Liver (tissue), 9 donors: ENCODE data around the gene POU1F1. TPM values are rescaled to one million over a fixed set of nuclear protein-coding genes. Genes with fewer than 3 reads are reported as not detected.
"Not testable (repeated sequence)": the region's sequence is repeated elsewhere in the genome, so short reads cannot be mapped to it uniquely, and the experiment has no call there.

ENCODE experiments used
- DNase-seq: peaks from one replicate; pipeline ENCODE4 v3.0.0-alpha.2; 2017; ENCODE audit warnings: low spot score
- H3K27ac ChIP-seq, 2 donors: one replicate each; pipeline ENCODE4 v1.7.0; 2013; ENCODE audit warnings: inconsistent platforms in 2 of 2, low read length in 2 of 2, control low read depth in 1 of 2, low read depth in 1 of 2, mild to moderate bottlenecking in 1 of 2
- H3K27me3 ChIP-seq, 4 donors: one replicate each; pipeline versions ENCODE4 v1.6.1 to v1.7.0; 2013; ENCODE audit warnings: low read length in 3 of 4, inconsistent platforms in 1 of 4, mild to moderate bottlenecking in 1 of 4, moderate library complexity in 1 of 4; ENCODE audit not compliant: control insufficient read depth in 4 of 4, insufficient read depth in 4 of 4
- H3K36me3 ChIP-seq, 4 donors: one replicate each; pipeline versions ENCODE4 v1.6.1 to v1.7.0; 2013; ENCODE audit warnings: low read length in 3 of 4, mild to moderate bottlenecking in 3 of 4, low read depth in 1 of 4, moderate library complexity in 1 of 4; ENCODE audit not compliant: control insufficient read depth in 4 of 4, insufficient read depth in 3 of 4
- H3K4me1 ChIP-seq, 4 donors: one replicate each; pipeline versions ENCODE4 v1.6.1 to v1.7.0; 2013; ENCODE audit warnings: low read length in 3 of 4, mild to moderate bottlenecking in 3 of 4, moderate library complexity in 1 of 4; ENCODE audit not compliant: control insufficient read depth in 4 of 4, insufficient read depth in 4 of 4
- H3K4me3 ChIP-seq, 3 donors: one replicate each; pipeline versions ENCODE4 v1.6.1 to v1.7.0; 2013; ENCODE audit warnings: low read length in 3 of 3, control low read depth in 1 of 3, low read depth in 1 of 3, mild to moderate bottlenecking in 1 of 3
- H3K9ac ChIP-seq, 2 donors: one replicate each; pipeline ENCODE4 v1.7.0; 2013; ENCODE audit warnings: low read length in 2 of 2, mild to moderate bottlenecking in 2 of 2, moderate library complexity in 2 of 2, control low read depth in 1 of 2, low read depth in 1 of 2
- H3K9me3 ChIP-seq, 4 donors: one replicate each; pipeline versions ENCODE4 v1.6.1 to v1.7.0; 2013; ENCODE audit warnings: low read length in 3 of 4; ENCODE audit not compliant: control insufficient read depth in 4 of 4
- EGR1 ChIP-seq, 2 donors: IDR thresholded peaks; 2 replicates each; pipeline ENCODE4 v1.6.1; 2016 to 2018; ENCODE audit warnings: antibody characterized with exemption in 2 of 2, low read depth in 2 of 2
- FOXA2 ChIP-seq: IDR thresholded peaks from 2 replicates; pipeline ENCODE4 v1.6.1; 2016; ENCODE audit warnings: antibody characterized with exemption
- GABPA ChIP-seq, 2 donors: IDR thresholded peaks in 1 of 2; conservative IDR thresholded peaks in 1 of 2; 2 replicates each; pipeline ENCODE4 v1.6.1; 2016; ENCODE audit warnings: antibody characterized with exemption in 2 of 2, mild to moderate bottlenecking in 1 of 2, moderate library complexity in 1 of 2
- HNF4A ChIP-seq, 2 donors: conservative IDR thresholded peaks; 2 replicates each; pipeline ENCODE4 v1.6.1; 2016; ENCODE audit warnings: antibody characterized with exemption in 2 of 2, mild to moderate bottlenecking in 2 of 2
- HNF4G ChIP-seq: IDR thresholded peaks from 2 replicates; pipeline ENCODE4 v1.6.1; 2016; ENCODE audit warnings: antibody characterized with exemption
- JUND ChIP-seq, 2 donors: IDR thresholded peaks; 2 replicates each; pipeline ENCODE4 v1.6.1; 2016; ENCODE audit warnings: antibody characterized with exemption in 2 of 2
- NR2F2 ChIP-seq: IDR thresholded peaks from 2 replicates; pipeline ENCODE4 v1.6.1; 2016; ENCODE audit warnings: antibody characterized with exemption
- RXRA ChIP-seq, 2 donors: IDR thresholded peaks; 2 replicates each; pipeline ENCODE4 v1.6.1; 2017 to 2018; ENCODE audit warnings: antibody characterized with exemption in 2 of 2, mild to moderate bottlenecking in 1 of 2
- SP1 ChIP-seq: IDR thresholded peaks from 2 replicates; pipeline ENCODE4 v1.6.1; 2018; ENCODE audit warnings: antibody characterized with exemption, mild to moderate bottlenecking
- TAF1 ChIP-seq: conservative IDR thresholded peaks from 2 replicates; pipeline ENCODE4 v1.6.1; 2016; ENCODE audit warnings: antibody characterized with exemption, mild to moderate bottlenecking
- YY1 ChIP-seq: IDR thresholded peaks from 2 replicates; pipeline ENCODE4 v1.6.1; 2016; ENCODE audit warnings: antibody characterized with exemption, mild to moderate bottlenecking
- WGBS: extraction: QIAGEN DNeasy Blood & Tissue Kit; methylation state at CpG from one replicate; pipeline ENCODE4 v1.1.7; 2013; 5-methylcytosine and 5-hydroxymethylcytosine counted together
- polyA plus RNA-seq, 2 donors: library from polyadenylated mRNA; stranded (reverse) in 1 of 2; unstranded in 1 of 2; fragments of 200-250 nt in 1 of 2; fragments of >200 nt in 1 of 2; fragmentation: Nextera tagmentation in 1 of 2; extraction: Ambion mirVana in 1 of 2; gene quantifications; one replicate each; pipeline versions ENCODE4 v1.2.1 to v1.2.3, GENCODE V29; 2013 to 2015
- total RNA-seq, 2 donors: library from RNA; depleted of rRNA; stranded (reverse); fragments of >200 nt; gene quantifications; one replicate each; pipeline ENCODE4 v1.2.3, GENCODE V29; 2014
- TF ChIP-seq, protein P1 (sequence below): IDR thresholded peaks from 2 replicates; pipeline ENCODE4 v1.6.1; 2016; ENCODE audit warnings: antibody characterized with exemption
- TF ChIP-seq, protein P2 (sequence below): IDR thresholded peaks from 2 replicates; pipeline ENCODE4 v1.6.1; 2016; ENCODE audit warnings: antibody characterized with exemption
- TF ChIP-seq, protein P3 (sequence below): IDR thresholded peaks from 2 replicates; pipeline ENCODE4 v1.6.1; 2016; ENCODE audit warnings: antibody characterized with exemption, mild to moderate bottlenecking
- donor health status: healthy.
- donor health status: healthy.
- donor health status: healthy.
- donor health status: healthy.
- donor health status: healthy.

POU1F1 gene
- total and polyA plus RNA-seq, 4 donors = not detected

DNA sequence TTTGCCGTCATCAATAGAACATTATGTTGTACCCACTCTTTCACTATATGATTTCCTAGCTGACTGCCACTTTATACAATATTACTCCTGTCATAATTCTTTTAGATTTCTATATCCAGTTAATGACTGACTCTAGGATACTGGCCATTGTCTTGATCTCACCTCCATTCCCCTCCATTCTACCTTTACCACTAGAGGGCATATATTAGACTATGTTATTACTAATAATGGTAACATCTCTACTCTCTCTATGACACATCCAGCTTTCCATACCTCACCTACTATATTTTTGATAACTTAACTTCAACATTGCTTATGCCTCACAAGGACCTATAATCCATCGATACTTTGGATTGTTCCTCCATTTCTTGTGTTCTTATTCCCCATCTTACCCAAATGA is 31.4 kb upstream of the POU1F1 start:
- no peaks in the 10 kb centered on the region for H3K9me3 ChIP-seq
- no peaks in the 10 kb centered on the region for H3K4me1 ChIP-seq
- no peaks in the 10 kb centered on the region for H3K27me3 ChIP-seq
- DNase-seq = no peak
- H3K36me3 ChIP-seq = no peaks in the 10 kb centered on the region
- H3K4me3 ChIP-seq = no peak overlapping the region
- H3K27ac ChIP-seq = no peak overlapping the region
- H3K9ac ChIP-seq = no peak overlapping the region
- 94% methylated on average over 2 of the region's 2 CpGs for WGBS
- no peak for TF ChIP-seq HNF4A (conservative IDR thresholded peaks at IDR 0.05)
- TF ChIP-seq, protein P1, sequence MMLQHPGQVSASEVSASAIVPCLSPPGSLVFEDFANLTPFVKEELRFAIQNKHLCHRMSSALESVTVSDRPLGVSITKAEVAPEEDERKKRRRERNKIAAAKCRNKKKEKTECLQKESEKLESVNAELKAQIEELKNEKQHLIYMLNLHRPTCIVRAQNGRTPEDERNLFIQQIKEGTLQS = no peak
- no peak for TF ChIP-seq HNF4G
- no peak for TF ChIP-seq GABPA (IDR thresholded peaks at IDR 0.05 in 1 of 2, conservative IDR thresholded peaks at IDR 0.05 in 1 of 2)
- TF ChIP-seq YY1 = no peak
- TF ChIP-seq JUND (IDR thresholded peaks at IDR 0.05) = no peak
- TF ChIP-seq SP1 = no peak

DNA sequence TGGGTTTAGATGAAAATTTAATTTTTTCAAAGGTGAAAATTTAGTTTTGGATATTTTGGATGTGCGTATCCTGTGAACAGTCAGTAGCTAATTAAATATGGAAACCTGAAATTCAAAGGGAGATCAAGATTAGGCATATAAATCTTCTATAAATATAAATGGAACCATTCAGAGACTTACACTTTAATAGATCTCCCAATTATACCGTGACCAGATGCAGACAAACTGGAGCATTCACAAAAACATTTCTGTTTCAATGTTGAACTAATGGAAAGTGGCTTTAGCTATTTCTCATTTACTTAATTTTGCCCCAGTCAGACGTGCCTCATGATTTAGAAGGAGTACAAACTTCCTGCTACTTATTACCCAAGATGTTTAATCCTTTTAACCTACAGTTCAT is 29.1 kb upstream of the POU1F1 start:
- Histone ChIP-seq H3K9me3 (no peaks in the 10 kb centered on the region), H3K36me3 (no peaks in the 10 kb centered on the region), H3K27me3 (no peaks in the 10 kb centered on the region), H3K4me3 (no peak overlapping the region), H3K4me1 (no peaks in the 10 kb centered on the region), H3K27ac (no peak overlapping the region), H3K9ac (no peak overlapping the region)
- no peak for DNase-seq
- TF ChIP-seq, protein P2, sequence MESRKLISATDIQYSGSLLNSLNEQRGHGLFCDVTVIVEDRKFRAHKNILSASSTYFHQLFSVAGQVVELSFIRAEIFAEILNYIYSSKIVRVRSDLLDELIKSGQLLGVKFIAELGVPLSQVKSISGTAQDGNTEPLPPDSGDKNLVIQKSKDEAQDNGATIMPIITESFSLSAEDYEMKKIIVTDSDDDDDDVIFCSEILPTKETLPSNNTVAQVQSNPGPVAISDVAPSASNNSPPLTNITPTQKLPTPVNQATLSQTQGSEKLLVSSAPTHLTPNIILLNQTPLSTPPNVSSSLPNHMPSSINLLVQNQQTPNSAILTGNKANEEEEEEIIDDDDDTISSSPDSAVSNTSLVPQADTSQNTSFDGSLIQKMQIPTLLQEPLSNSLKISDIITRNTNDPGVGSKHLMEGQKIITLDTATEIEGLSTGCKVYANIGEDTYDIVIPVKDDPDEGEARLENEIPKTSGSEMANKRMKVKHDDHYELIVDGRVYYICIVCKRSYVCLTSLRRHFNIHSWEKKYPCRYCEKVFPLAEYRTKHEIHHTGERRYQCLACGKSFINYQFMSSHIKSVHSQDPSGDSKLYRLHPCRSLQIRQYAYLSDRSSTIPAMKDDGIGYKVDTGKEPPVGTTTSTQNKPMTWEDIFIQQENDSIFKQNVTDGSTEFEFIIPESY = no peak
- TF ChIP-seq SP1 = no peak
- TF ChIP-seq NR2F2 = no peak
- TF ChIP-seq YY1 = no peak
- TF ChIP-seq EGR1 (IDR thresholded peaks at IDR 0.05; ENCODE audit: low read depth in 2 of 2) = no peak
- TF ChIP-seq, protein P3, sequence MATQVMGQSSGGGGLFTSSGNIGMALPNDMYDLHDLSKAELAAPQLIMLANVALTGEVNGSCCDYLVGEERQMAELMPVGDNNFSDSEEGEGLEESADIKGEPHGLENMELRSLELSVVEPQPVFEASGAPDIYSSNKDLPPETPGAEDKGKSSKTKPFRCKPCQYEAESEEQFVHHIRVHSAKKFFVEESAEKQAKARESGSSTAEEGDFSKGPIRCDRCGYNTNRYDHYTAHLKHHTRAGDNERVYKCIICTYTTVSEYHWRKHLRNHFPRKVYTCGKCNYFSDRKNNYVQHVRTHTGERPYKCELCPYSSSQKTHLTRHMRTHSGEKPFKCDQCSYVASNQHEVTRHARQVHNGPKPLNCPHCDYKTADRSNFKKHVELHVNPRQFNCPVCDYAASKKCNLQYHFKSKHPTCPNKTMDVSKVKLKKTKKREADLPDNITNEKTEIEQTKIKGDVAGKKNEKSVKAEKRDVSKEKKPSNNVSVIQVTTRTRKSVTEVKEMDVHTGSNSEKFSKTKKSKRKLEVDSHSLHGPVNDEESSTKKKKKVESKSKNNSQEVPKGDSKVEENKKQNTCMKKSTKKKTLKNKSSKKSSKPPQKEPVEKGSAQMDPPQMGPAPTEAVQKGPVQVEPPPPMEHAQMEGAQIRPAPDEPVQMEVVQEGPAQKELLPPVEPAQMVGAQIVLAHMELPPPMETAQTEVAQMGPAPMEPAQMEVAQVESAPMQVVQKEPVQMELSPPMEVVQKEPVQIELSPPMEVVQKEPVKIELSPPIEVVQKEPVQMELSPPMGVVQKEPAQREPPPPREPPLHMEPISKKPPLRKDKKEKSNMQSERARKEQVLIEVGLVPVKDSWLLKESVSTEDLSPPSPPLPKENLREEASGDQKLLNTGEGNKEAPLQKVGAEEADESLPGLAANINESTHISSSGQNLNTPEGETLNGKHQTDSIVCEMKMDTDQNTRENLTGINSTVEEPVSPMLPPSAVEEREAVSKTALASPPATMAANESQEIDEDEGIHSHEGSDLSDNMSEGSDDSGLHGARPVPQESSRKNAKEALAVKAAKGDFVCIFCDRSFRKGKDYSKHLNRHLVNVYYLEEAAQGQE = no peak
- TF ChIP-seq TAF1 = no peak
- no peak for TF ChIP-seq FOXA2
- no peak for TF ChIP-seq GABPA (IDR thresholded peaks at IDR 0.05 in 1 of 2, conservative IDR thresholded peaks at IDR 0.05 in 1 of 2)
- no peak for TF ChIP-seq JUND (IDR thresholded peaks at IDR 0.05)
- TF ChIP-seq RXRA (IDR thresholded peaks at IDR 0.05) = no peak
- WGBS = 74% methylated on average over 3 of the region's 3 CpGs

DNA sequence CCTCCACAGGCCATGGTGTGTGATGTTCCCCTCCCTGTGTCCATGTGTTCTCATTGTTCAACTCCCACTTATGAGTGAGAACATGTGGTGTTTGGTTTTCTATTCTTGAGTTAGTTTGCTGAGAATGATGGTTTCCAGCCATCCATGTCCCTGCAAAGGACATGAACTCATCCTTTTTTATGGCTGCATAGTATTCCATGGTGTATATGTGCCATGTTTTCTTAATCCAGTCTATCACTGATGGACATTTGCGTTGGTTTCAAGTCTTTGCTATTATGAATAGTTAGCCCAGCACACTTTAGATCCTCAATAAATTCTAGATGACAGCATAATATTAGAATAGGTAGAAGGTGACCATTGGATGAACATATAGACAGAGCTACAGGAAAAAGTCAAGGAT is 28.6 kb upstream of the POU1F1 start:
- DNase-seq, H3K9ac ChIP-seq, H3K27me3 ChIP-seq, H3K9me3 ChIP-seq, H3K4me1 ChIP-seq, H3K4me3 ChIP-seq, H3K36me3 ChIP-seq, H3K27ac ChIP-seq: not testable (repeated sequence)
- 57% methylated on average over 1 of the region's 1 CpG for WGBS
